GM21423 (cell line): ENCODE measurements around the gene GABRG3.

Source experiments
- ATAC-seq: cut with Tn5 transposase; IDR thresholded peaks from one replicate; pipeline ENCODE4 v1.9.1; 2021; ENCODE audit warnings: mild to moderate bottlenecking, moderate library complexity; ENCODE audit not compliant: unreplicated experiment

The GABRG3 gene

DNA sequence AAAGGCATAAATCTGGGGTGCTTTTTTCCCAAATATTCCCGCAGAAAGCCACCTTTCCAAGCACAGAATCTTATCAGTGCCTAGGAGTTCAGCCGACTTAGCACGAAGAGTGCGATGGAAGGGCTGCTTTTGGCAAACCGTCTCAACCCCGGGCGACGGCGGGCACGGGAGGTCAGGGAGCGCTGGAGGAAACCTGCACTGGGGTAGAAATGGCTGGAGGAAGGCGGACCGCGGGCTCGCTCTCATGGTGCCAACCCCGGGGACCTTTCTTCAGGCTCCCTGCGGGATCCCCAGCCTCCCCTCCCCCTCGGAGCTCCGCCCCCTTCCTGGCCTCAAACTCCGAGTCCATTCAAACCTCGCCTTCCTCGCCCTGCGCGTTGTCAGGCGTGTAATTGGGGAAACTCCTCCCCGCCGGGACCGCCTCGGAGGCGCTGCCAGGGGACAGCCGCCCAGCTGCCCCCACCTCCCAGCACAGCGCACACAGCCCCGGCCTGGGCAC, at the start of gene GABRG3:
Gene GABRG3 (plus strand): TSS at position 470 of the 499 bp plus-strand sequence.
- ATAC-seq: no peak

DNA sequence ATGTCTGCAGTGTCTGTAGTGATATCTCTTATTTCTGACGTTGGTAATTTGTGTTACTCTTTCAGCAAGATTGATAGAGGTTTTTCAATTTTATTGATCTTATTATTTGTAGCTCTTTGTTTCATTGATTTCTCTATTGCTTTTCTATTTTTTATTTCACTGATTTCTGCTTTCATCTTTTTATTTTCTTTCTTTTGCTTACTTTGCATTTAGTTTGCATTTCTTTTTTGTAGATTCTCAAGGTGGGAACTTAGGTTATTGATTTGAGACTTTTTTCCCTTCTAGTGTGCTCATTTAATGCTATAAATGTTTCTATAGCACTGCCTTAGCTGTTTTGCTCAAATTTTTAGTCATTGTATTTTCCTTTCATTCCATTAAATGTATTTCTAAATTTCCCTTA, 49.5 kb upstream of the GABRG3 start:
- no peak for ATAC-seq

GRCh38 chr15:26926081-26926480, 44.9 kb upstream of the GABRG3 start:
- no peak for ATAC-seq

GRCh38 chr15:26928051-26928450, 42.9 kb upstream of the GABRG3 start:
- ATAC-seq: no peak

- no peak for ATAC-seq
Measured at GRCh38 chr15:26929588-26929987, 41.4 kb upstream of the GABRG3 start.

DNA sequence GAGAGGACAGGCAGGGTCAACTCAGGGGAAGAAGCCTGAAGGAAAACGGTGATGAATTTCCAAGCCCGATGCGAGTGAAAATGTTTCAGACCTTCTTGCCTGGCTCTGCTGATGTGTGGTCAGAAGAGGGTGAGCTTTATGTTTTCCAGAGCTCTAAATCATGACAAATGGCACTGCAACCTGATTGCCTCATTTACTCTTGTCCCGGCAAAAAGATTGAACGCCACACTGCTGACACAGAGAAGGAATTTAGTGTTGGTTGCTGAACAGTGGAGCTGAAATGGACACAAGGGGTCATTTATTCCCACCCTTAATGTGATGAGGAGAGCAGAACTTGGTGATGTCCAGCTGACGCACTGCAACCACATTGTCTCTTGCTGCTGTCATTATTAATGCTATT, 36.1 kb upstream of the GABRG3 start:
- no peak for ATAC-seq

DNA sequence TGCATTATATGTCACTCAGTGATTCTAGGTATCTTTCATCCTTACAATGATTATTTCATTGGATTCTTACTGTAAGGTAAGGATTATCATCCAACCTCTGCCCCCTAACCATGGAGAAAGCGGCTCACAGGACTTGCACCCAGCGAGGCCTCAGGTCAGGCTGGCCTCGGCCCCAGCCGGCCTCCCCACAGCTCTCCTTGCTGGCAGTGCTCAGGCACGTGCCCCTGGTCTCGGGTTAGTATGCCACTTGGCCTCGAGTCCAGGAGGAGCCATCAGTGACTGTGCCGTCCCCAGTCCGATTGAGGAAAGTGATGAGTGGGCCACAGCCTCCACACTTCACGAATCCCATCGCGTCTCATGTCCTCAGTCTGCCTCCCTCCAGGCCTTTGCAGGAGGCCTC, 35.7 kb upstream of the GABRG3 start:
- no peak for ATAC-seq

DNA sequence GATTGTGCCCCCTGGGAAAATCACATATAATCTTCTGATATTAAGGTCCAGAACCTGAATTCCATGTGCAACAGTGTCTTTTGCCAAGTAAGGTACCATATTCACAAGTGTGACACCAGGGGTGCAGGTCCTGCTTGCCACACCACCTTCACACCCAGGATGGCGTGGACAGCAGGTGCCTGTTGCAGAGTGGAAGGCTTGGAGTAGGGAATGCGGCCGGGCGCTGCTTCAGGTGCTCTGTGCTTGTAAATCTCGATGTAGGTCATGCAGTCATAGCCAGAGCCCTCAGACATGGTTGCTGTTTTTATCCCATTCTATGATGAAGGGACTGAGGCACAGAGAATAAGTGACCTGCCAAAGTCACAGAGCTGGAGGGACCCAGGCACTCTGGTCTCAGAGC, 34.5 kb upstream of the GABRG3 start:
- no peak for ATAC-seq

GRCh38 chr15:26937134-26937533, 33.8 kb upstream of the GABRG3 start:
- no peak for ATAC-seq

GRCh38 chr15:26939398-26939797, 31.6 kb upstream of the GABRG3 start:
- ATAC-seq: no peak

- ATAC-seq: no peak
Measured at GRCh38 chr15:26941489-26941888, 29.5 kb upstream of the GABRG3 start.

- ATAC-seq: no peak
Measured at GRCh38 chr15:26943866-26944265, 27.1 kb upstream of the GABRG3 start.

DNA sequence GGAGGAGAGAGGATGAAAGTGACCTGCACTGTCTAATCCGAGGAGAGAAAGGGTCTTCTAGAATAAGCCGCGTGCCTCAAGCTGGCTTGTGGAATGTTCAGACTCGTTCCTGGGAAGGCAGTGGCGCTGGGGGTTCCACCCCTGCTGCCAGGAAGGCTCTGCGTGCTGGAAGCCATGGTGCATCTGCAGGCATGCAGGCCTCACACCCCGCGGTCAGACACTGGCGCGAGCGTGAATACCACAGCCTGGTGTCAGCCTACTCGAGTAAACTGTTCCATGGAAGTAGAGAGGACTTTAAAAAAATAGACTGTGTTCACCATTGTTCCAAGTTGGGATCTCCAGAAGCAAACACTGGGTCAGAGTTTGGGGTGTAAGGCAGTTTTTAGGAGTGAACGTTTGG, 25.9 kb upstream of the GABRG3 start:
- no peak for ATAC-seq

DNA sequence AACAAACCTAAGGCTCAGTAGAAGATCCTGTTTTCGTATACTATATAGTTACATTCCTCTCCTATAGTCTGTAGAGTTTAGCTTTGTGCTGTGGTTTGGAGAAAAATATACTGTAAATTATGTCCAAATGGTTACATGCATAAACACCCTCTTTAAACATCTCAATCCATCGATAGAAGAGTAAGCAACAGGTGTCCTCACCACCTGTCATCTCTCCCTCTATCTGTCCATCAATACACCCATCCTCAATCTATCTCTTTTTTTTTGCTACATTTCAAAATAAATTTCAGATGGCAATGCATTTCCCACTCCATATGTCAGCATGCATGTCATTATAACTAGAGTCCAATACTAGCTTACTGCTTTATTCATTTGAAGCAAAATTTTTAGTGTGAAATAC, 21.0 kb upstream of the GABRG3 start:
- ATAC-seq: no peak

- ATAC-seq: no peak
Measured at GRCh38 chr15:26954403-26954802, 16.6 kb upstream of the GABRG3 start.

- no peak for ATAC-seq
Measured at GRCh38 chr15:26967719-26968269, 3.2 kb upstream of the GABRG3 start.

GRCh38 chr15:26968806-26969205, 2.2 kb upstream of the GABRG3 start:
- no peak for ATAC-seq

DNA sequence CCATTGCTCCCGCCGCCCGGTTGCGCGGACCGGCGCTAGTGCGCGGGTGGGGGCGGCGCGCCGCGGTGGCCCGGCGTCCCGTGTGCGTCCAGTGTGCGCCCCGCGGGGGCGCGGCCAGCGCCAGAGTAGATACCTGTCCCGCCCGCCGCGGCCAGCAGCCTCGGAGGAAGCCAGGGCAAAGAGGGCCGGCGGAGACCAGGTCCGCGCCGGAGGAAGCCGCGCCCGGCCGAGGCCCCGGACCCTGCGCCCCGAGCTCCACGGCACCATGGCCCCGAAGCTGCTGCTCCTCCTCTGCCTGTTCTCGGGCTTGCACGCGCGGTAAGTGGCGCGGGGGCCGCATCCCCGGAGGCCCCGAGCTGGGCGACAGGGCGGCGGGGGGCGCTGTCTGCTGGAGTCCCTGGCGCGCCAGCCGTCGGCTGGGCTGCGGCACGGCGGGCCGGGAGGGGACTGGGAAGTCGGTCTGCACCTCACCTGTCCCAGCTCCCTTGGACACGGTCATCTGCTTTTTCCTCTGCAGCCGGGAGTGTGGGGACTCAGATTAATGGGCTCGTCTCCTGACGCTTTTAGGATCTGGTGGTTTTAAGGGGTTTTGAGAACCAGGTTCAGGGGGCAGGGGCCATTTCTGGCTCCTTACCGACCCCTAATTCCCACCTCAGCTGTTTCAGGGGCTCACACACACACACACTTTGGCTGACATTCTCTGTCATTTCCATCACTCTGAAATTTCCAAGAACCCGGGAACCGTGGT, 464 bp downstream of the GABRG3 start:
- no peak for ATAC-seq

- ATAC-seq: no peak
Measured at GRCh38 chr15:26972636-26973035, 1.7 kb downstream of the GABRG3 start.

DNA sequence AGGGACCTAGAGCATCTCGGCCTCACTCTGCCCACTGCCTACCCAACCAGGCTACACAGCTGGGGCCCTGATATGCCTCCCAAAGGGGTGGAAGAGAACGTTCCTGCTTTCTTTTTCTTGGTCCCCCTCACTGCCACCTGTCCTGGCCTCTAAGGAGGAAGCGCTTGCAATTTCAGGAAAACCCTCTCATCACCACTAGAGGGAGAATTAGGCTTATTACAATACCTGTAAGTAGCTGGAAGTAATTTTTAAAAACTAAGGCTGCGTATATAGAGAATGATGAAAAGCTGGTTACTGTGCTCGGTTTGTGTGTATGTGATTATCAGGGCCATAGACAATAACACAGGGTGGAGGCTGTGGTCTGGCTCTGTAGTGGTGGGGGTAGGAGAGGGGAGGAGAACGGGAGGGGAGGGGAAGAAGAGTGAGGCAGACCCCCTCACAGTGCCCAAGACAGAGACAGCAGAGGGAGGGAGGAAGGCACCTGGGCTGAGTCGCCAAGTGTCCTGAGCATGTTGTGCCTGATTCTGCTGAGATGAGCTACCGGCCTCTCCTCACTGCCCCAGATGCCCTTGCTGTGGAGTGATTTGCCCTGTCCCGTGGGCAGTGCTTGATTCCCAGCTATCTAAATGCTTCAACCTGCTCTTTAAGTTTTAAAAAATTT, 3.3 kb downstream of the GABRG3 start:
- ATAC-seq: no peak

DNA sequence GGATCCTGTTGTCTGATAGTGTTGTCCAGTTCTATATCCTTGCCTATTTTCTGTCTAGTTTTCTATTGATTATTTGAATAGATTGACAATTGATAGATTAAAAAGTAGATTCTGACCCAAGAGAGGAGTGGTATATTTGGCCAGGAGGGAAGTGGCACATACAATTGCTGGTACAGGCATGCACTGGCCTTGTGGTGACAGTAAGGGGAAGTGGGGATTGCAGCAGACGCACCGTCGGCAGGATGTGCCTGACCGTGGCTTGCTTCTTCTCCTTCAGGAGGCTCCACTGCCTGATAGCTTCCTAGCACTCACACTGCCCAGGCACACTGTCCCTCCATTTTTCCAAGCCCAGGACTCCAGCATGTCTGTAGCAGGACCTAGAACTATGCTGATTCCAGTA, 10.5 kb downstream of the GABRG3 start:
- no peak for ATAC-seq

- ATAC-seq: no peak
Measured at GRCh38 chr15:26983822-26984221, 12.8 kb downstream of the GABRG3 start.
